Gastrocnemius medialis (tissue), 4 donors: ENCODE results near the gene OPN4.

Experiments used
- CTCF ChIP-seq, 5 experiments: fragments of 450-650 bp in 3 of 5; fragments of 200-600 bp in 2 of 5; sonication (generic) in 2 of 5; IDR thresholded peaks in 4 of 5; conservative IDR thresholded peaks in 1 of 5; 1 replicate in 4 of 5; 2 replicates in 1 of 5; pipeline ENCODE4 v1.5.1; 2016 to 2019; ENCODE audit warnings: antibody characterized with exemption in 5 of 5, mild to moderate bottlenecking in 3 of 5, moderate library complexity in 3 of 5
- POLR2A ChIP-seq, 2 donors: fragments of 450-650 bp; IDR thresholded peaks; one replicate each; pipeline ENCODE4 v1.6.1; 2017; ENCODE audit warnings: antibody characterized with exemption in 2 of 2, mild to moderate bottlenecking in 2 of 2, moderate library complexity in 2 of 2

- TF ChIP-seq CTCF (IDR thresholded peaks at IDR 0.05 in 4 of 5, conservative IDR thresholded peaks at IDR 0.05 in 1 of 5) (no peak), POLR2A (IDR thresholded peaks at IDR 0.05) (no peak)
These were observed 18.0 kb upstream of the OPN4 start for GRCh38 chr10:86636311-86636710.
